NB4 (cell line): ENCODE results near the gene ATP2A3.

Experiments used
- CTCF ChIP-seq: IDR thresholded peaks from one replicate; pipeline ENCODE4 v1.5.1; 2012; ENCODE audit warnings: low read depth, low read length
- MYC ChIP-seq: IDR thresholded peaks from 2 replicates; pipeline ENCODE4 v1.6.1; 2011; ENCODE audit warnings: low read depth, low read length
- POLR2A ChIP-seq: IDR thresholded peaks from 2 replicates; pipeline ENCODE4 v1.6.1; 2011; ENCODE audit warnings: mild to moderate bottlenecking; ENCODE audit not compliant: insufficient read length; ENCODE audit errors: extremely low read depth
- TF ChIP-seq, protein P1 (sequence below): IDR thresholded peaks from 2 replicates; pipeline ENCODE4 v1.6.1; 2011; ENCODE audit warnings: low read depth, low read length

- TF ChIP-seq CTCF (no peak), POLR2A (no peak), MYC (no peak)
- TF ChIP-seq, protein P1, sequence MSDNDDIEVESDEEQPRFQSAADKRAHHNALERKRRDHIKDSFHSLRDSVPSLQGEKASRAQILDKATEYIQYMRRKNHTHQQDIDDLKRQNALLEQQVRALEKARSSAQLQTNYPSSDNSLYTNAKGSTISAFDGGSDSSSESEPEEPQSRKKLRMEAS = no peak
Observed at GRCh38 chr17:3994221-3994576, 30.0 kb upstream of the ATP2A3 start.
